HL-60 (cell line): ENCODE data around the gene COMMD6.

Experiments used
- DNase-seq, 2 experiments: peaks; one replicate each; pipeline ENCODE4 v3.0.0-alpha.2; 2010 to 2020; ENCODE audit warnings: low read depth in 1 of 2, low spot score in 1 of 2
- H3K27ac ChIP-seq: fragments of 250-450 bp; sonication (Bioruptor Pico); replicated peaks from 2 replicates; pipeline ENCODE4 v1.5.1; 2020; ENCODE audit warnings: mild to moderate bottlenecking, moderate library complexity
- H3K27me3 ChIP-seq: fragments of 250-450 bp; sonication (Bioruptor Pico); 2 replicates; pipeline ENCODE4 v1.5.1; 2021; ENCODE audit warnings: mild to moderate bottlenecking, moderate library complexity; ENCODE audit not compliant: insufficient read depth, poor library complexity, severe bottlenecking
- H3K4me3 ChIP-seq: replicated peaks from 2 replicates; pipeline ENCODE4 v1.5.1; 2011; ENCODE audit warnings: mild to moderate bottlenecking, control low read depth, low read length; ENCODE audit not compliant: insufficient read depth
- CTCF ChIP-seq: IDR thresholded peaks from one replicate; pipeline ENCODE4 v1.5.1; 2011; ENCODE audit warnings: low read length, control low read depth, inconsistent platforms; ENCODE audit not compliant: insufficient read depth
- GABPA ChIP-seq: IDR thresholded peaks from 2 replicates; pipeline ENCODE4 v1.6.1; 2012; ENCODE audit warnings: low read depth
- POLR2AphosphoS5 ChIP-seq: IDR thresholded peaks from 2 replicates; pipeline ENCODE4 v1.6.1; 2012; ENCODE audit warnings: low read depth
- REST ChIP-seq: IDR thresholded peaks from 2 replicates; pipeline ENCODE4 v1.6.1; 2012; ENCODE audit warnings: low read depth; ENCODE audit not compliant: insufficient replicate concordance
- SPI1 ChIP-seq: IDR thresholded peaks from 2 replicates; pipeline ENCODE4 v1.6.1; 2012; ENCODE audit warnings: low read depth, mild to moderate bottlenecking, borderline replicate concordance

The COMMD6 gene

DNA sequence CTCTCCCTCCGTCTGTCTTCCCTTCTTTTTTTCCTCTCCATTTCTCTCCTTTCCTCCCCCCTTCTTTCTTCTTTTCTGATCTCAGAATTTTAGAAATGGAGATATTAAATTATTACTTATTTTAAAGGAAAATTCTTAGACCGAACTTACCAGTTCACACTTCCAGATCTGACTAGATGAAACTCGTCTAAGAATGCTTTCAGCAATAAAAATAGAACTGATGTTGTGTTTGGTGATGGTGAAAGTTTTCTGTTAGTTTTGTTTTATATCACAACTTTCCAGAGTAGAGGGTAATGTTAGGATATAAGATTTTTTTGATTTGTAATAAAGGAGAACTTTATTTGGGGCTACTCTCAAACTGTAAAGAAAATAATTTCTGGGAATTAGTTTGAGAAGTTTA, 41.9 kb upstream of the COMMD6 start:
- Histone ChIP-seq H3K27me3 (no peaks in the 10 kb centered on the region), H3K4me3 (no peak overlapping the region), H3K27ac (no peak overlapping the region)
- no peak for DNase-seq
- no peak for TF ChIP-seq SPI1
- TF ChIP-seq POLR2AphosphoS5, result no peak
- TF ChIP-seq GABPA, result no peak
- TF ChIP-seq CTCF, result no peak
- no peak for TF ChIP-seq REST

DNA sequence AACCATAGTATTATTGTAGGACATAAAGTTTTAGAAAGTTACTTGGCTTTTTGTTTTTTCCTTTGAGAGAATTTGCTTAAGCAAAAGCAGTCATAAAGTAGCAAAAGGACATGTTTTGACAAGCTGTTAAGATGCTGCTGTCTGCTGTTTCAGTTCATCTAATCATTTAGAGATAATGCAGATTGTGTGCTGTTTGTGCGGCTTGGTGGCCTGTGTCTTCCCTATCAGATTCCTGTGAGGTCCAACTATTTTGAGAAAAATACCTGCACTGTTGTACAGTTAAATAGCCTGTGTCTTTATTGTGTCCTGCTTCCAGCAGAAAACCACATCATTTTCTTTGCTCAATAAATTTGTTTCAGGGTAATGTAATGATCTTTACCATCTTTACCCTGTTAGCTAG, 31.9 kb upstream of the COMMD6 start:
- no peak for TF ChIP-seq CTCF
- TF ChIP-seq SPI1, result no peak
- no peak for TF ChIP-seq POLR2AphosphoS5
- no peak for TF ChIP-seq GABPA
- no peak for TF ChIP-seq REST
- H3K4me3 ChIP-seq, result no peak overlapping the region
- no peak overlapping the region for H3K27ac ChIP-seq
- DNase-seq, result no peak
- H3K27me3 ChIP-seq, result no peaks in the 10 kb centered on the region

DNA sequence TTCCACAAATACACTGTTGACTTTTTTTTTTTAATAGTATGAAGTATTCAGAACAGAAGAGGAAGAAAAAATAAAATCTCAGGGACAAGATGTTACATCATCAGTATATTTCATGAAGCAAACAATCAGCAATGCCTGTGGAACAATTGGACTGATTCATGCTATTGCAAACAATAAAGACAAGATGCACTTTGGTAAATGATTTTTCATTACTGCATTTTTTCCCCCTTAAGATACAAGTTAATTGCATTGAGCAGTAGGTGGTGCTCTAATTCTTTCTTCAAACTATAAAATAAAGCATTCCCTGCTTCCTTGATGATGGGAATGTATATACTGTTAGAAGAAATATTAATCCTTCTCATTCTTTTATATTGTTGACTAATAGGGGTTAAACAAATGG, 29.0 kb upstream of the COMMD6 start:
- no peak for DNase-seq
- Histone ChIP-seq H3K4me3 (no peak overlapping the region), H3K27ac (no peak overlapping the region), H3K27me3 (no peaks in the 10 kb centered on the region)
- TF ChIP-seq GABPA, result no peak
- no peak for TF ChIP-seq REST
- TF ChIP-seq POLR2AphosphoS5, result no peak
- no peak for TF ChIP-seq SPI1
- TF ChIP-seq CTCF, result no peak
